OCI-M1 (cell line): Measurements from ENCODE around the gene FLOT2.
"Not testable (repeated sequence)": the region's sequence is repeated elsewhere in the genome, so short reads cannot be mapped to it uniquely, and the experiment has no call there.

ENCODE experiments used
- DNase-seq: peaks from one replicate; lab custom pipeline; 2025; lab: John Stamatoyannopoulos, UW

FLOT2 gene

GRCh38 chr17:28843816-28844148 is 53.8 kb downstream of the FLOT2 start:
- DNase-seq = no peak

- peak; percentile 97 for DNase-seq
These were observed 55.1 kb downstream of the FLOT2 start, which contains the start of gene FAM222B for GRCh38 chr17:28842282-28843012. Gene FAM222B, minus strand, starts transcription at chr17:28842790. Its CDS starts 76,123 bp downstream, at chr17:28766667.

GRCh38 chr17:28841901-28842281 is 55.6 kb downstream of the FLOT2 start:
- DNase-seq = peak; percentile 77

- peak; percentile 41 for DNase-seq
These were observed 58.3 kb downstream of the FLOT2 start for GRCh38 chr17:28839221-28839620.

GRCh38 chr17:28836541-28836940 is 61.0 kb downstream of the FLOT2 start:
- DNase-seq = not testable (repeated sequence)

- DNase-seq = no peak
These were observed 63.1 kb downstream of the FLOT2 start for GRCh38 chr17:28834420-28834819.
